ENCODE data around the gene ERLIN1.

ERLIN1 gene

DNA sequence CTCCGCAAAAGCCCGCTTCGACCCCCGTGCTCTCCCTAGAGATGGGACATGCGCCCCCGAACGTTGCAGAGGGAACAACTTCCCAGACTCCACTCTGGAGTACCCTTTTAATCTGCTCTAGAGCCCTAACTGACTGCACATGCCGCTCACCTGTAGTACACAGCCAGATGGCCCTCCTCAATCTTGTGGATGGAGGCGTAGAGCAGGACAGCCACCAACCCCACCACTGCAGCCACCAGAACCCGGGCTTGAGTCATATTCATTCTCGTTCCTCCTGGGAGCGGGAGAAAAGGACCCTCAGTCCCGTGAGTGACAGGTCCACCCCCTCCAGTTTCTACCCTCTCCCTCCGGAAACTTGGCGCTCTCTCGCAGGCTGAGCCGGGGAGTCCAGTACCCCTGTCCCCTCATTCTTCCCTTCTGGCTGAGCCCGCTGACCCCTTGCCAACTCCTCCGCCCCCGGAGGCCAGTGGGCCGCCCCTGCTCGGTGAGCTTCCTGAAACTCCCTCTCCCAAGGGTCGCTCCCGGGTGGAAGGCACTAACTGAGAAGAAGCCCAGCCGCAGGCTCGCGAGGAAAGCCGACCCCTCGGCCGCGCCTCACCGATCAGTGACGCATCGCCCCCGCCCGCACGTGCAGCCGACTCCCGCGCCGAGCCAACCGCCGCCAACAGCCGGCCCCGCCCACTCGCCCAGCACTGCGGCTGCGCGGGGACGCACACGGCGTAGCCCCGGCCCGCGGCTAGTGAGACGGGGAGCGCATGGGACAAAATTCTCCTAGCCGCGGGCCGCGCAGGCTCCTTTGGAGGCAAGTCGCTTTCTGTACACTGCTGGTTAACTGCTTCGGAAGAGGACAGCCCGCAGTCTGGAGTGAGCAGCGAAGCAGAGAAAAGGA lies at the start of gene ERLIN1:
Gene ERLIN1, minus strand, starts transcription at position 666 of the 889 bp plus-strand sequence. Its CDS starts 403 bp downstream, at position 263.
- TF ChIP-seq, protein P1, sequence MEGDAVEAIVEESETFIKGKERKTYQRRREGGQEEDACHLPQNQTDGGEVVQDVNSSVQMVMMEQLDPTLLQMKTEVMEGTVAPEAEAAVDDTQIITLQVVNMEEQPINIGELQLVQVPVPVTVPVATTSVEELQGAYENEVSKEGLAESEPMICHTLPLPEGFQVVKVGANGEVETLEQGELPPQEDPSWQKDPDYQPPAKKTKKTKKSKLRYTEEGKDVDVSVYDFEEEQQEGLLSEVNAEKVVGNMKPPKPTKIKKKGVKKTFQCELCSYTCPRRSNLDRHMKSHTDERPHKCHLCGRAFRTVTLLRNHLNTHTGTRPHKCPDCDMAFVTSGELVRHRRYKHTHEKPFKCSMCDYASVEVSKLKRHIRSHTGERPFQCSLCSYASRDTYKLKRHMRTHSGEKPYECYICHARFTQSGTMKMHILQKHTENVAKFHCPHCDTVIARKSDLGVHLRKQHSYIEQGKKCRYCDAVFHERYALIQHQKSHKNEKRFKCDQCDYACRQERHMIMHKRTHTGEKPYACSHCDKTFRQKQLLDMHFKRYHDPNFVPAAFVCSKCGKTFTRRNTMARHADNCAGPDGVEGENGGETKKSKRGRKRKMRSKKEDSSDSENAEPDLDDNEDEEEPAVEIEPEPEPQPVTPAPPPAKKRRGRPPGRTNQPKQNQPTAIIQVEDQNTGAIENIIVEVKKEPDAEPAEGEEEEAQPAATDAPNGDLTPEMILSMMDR (IDR thresholded peaks at IDR 0.05; ENCODE audit: low read depth, low read length): no peak
- peak within 1 kb of the TSS; percentile 97 for H3K4me3 ChIP-seq (ENCODE audit: low read depth, low read length)

DNA sequence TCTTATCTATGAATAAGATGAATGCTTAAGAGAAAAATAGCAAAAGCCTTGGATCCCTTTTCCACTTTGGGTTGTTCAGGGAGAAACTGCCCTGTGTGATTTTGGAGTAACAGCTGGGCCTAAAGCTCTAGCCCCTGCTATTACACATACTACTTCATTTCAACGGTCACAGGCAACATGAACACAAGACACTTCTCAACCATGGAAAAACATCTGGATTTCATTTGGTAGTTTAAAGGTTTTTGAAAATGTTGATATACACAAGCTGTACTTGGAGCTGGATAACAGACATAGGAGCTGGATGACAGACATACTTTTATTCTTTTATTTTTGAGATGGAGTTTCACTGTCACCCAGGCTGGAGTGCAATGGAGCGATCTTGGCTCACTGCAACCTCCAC lies 46.3 kb upstream of the ERLIN1 start:
- TF ChIP-seq, protein P1 (IDR thresholded peaks at IDR 0.05; ENCODE audit: low read depth, low read length): no peak
- no peak overlapping the region for H3K4me3 ChIP-seq (ENCODE audit: low read depth, low read length)

DNA sequence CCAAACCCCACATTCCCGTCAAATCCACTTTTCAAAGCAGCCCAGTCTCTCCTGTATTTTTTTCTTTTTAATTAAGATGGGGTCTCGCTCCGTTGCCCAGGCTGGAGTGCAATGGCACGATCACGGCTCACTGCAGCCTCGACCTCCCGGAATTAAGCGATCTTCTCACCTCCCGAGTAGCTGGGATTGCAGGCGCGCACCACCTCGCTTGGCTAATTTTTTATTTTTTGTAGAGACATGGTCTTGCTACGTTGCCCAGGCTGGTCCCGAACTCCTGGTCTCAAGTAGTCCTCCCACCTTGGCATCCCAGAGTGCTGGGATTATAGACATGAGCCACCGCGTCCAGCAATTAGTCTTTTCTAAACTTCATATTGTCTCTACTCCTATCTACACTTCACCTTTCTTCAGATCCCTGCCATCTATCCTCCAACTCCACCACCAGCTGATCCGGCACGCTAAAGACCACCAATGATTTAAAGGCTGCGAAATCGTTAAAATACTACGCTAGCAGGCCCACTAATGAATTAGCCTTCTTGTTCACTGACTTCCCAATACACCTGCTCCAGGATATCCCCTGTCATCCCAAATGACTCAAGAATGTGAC lies 44.1 kb upstream of the ERLIN1 start:
- TF ChIP-seq, protein P1 (IDR thresholded peaks at IDR 0.05; ENCODE audit: low read depth, low read length): no peak
- H3K4me3 ChIP-seq (ENCODE audit: low read depth, low read length): peak overlapping the region; percentile 67

DNA sequence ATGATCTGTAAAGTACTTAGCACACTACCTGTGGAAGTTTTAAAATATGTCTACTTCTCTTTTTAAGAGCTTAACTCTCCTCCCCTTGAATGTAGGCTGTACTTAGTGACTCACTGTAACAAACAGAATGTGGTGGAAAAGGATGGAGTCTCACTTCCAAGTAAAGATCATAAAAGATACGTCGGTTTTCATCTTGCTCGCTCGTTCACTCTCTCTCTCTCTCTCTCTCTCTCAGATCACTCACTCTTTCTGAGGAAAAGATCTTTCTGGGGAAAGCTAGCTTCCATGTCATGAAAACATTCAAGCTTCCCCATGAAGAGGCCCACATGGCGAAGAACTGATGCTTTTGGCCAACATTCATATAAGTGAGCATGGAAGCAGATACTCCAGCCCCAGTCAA lies 38.0 kb upstream of the ERLIN1 start:
- H3K4me3 ChIP-seq (ENCODE audit: low read depth, low read length): no peak overlapping the region
- TF ChIP-seq, protein P1 (IDR thresholded peaks at IDR 0.05; ENCODE audit: low read depth, low read length): no peak

DNA sequence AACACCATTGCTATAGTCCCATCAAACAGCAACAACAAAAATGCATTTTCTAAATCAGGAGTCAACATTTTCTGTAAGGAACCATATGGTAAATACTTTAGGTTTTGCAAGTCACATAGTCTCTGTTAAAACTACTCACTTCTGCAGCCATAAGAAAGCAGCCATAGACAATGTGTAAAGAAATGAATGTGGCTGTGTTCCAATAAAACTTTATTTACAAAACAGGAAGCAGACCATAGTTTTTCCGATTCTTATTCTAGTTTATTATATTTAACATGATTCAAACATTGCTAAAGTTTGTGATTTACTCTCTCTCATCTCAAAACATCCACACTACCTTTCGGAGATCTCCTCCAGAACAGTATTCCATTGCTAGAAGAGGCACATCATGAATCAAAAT lies 36.7 kb upstream of the ERLIN1 start:
- H3K4me3 ChIP-seq (ENCODE audit: low read depth, low read length): no peak overlapping the region
- TF ChIP-seq, protein P1 (IDR thresholded peaks at IDR 0.05; ENCODE audit: low read depth, low read length): no peak

DNA sequence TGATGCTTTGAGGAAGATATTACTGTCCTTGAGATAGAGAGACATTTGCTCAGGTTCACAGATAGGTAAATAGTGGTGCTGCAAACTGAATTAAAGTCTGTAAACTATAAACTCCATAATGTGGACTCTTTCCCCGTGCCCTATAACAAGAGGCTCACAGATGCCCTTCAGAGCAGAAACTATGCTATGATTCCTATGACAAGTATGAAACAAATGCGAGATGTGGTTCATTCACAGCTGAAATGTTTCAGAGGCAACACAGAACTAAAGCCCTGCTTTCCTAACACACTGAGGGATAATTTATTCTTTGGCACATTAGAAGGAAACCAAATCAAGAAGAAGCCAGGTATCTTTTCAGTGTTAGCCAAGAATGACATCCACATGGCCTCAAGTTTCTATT lies 30.2 kb upstream of the ERLIN1 start:
- no peak overlapping the region for H3K4me3 ChIP-seq (ENCODE audit: low read depth, low read length)

More for the DNA sequence above, 30.2 kb upstream of the ERLIN1 start:
- TF ChIP-seq, protein P1 (IDR thresholded peaks at IDR 0.05; ENCODE audit: low read depth, low read length): no peak

Data from WI38 (cell line).